HepG2 (cell line): ENCODE results near the gene RBCK1. TPM values are rescaled to one million over a fixed set of nuclear protein-coding genes. Genes with fewer than 3 reads are reported as not detected.
A peak's percentile ranks its signal among the peaks of the same experiment; 100 is the strongest.

Experiments used
- AGO1 ChIP-seq: fragments of 200-400 bp; formaldehyde crosslinking; IDR thresholded peaks from 2 replicates; pipeline ENCODE4 v1.6.1; 2017; ENCODE audit warnings: mild to moderate bottlenecking, low read depth, low read length, moderate library complexity; ENCODE audit not compliant: poor library complexity, severe bottlenecking
- CC2D1A ChIP-seq: sonication (generic); formaldehyde crosslinking; IDR thresholded peaks from 2 replicates; pipeline ENCODE4 v1.8.1; 2023; ENCODE audit warnings: mild to moderate bottlenecking, missing genetic modification reagents
- ELK4 ChIP-seq: sonication (generic); formaldehyde crosslinking; IDR thresholded peaks from 2 replicates; pipeline ENCODE4 v1.9.0; 2021; ENCODE audit warnings: missing genetic modification reagents, borderline replicate concordance
- FOSL1 ChIP-seq: sonication (generic); formaldehyde crosslinking; IDR thresholded peaks from 2 replicates; pipeline ENCODE4 v1.9.0; 2021; ENCODE audit warnings: missing genetic modification reagents, borderline replicate concordance
- LRRFIP1 ChIP-seq: sonication (generic); formaldehyde crosslinking; conservative IDR thresholded peaks from 2 replicates; pipeline ENCODE4 v1.4.0; 2020; ENCODE audit warnings: missing genetic modification reagents
- RFX1 ChIP-seq: fragments of 450-650 bp; IDR thresholded peaks from 2 replicates; pipeline ENCODE4 v1.6.1; 2017
- TRIM24 ChIP-seq: sonication (generic); formaldehyde crosslinking; IDR thresholded peaks from 2 replicates; pipeline ENCODE4 v1.8.0; 2022; ENCODE audit warnings: mild to moderate bottlenecking, missing genetic modification reagents
- ZBTB38 ChIP-seq: sonication (generic); formaldehyde crosslinking; IDR thresholded peaks from 2 replicates; pipeline ENCODE4 v1.5.1; 2020; ENCODE audit warnings: mild to moderate bottlenecking, missing genetic modification reagents
- ZNF280B ChIP-seq: sonication (generic); formaldehyde crosslinking; IDR thresholded peaks from 2 replicates; pipeline ENCODE4 v1.5.0; 2020; ENCODE audit warnings: missing genetic modification reagents, mild to moderate bottlenecking, borderline replicate concordance
- ZNF30 ChIP-seq: sonication (generic); formaldehyde crosslinking; IDR thresholded peaks from 2 replicates; pipeline ENCODE4 v1.5.0; 2020; ENCODE audit warnings: mild to moderate bottlenecking, missing genetic modification reagents
- ZNF577 ChIP-seq: sonication (generic); formaldehyde crosslinking; IDR thresholded peaks from 2 replicates; pipeline ENCODE4 v1.4.0; 2020; ENCODE audit warnings: mild to moderate bottlenecking, low read depth, missing genetic modification reagents, borderline replicate concordance
- ZNF773 ChIP-seq: sonication (generic); formaldehyde crosslinking; IDR thresholded peaks from 2 replicates; pipeline ENCODE4 v1.4.0; 2020; ENCODE audit warnings: missing genetic modification reagents, borderline replicate concordance
- polyA plus RNA-seq, 8 experiments: library from polyadenylated mRNA; depleted of rRNA in 3 of 8; stranded (reverse) in 7 of 8; unstranded in 1 of 8; fragments of >200 nt; fragmentation: Illumina TruSeq in 4 of 8; extraction: Trizol in 4 of 8; gene quantifications; 2 replicates each; pipeline versions ENCODE4 v1.2.1 to v1.2.3, GENCODE V29; 2011 to 2016; ENCODE audit warnings: low read depth in 4 of 8, missing spikeins in 1 of 8, mixed read lengths in 1 of 8; ENCODE audit not compliant: insufficient read depth in 1 of 8
- total RNA-seq, 5 experiments: library from RNA; depleted of rRNA; stranded (reverse); fragments of >200 nt; fragmentation: Illumina TruSeq; extraction: Trizol; gene quantifications; 2 replicates each; pipeline ENCODE4 v1.2.3, GENCODE V29; 2016; ENCODE audit warnings: low read depth in 1 of 5
- TF ChIP-seq, protein P1 (sequence below), 2 experiments: sonication (generic) in 1 of 2; formaldehyde crosslinking in 1 of 2; IDR thresholded peaks; 2 replicates each; pipeline versions ENCODE4 v1.4.0 to v1.6.1; 2016 to 2020; ENCODE audit warnings: borderline replicate concordance in 1 of 2, low read depth in 1 of 2, mild to moderate bottlenecking in 1 of 2, missing genetic modification reagents in 1 of 2
- TF ChIP-seq, protein P2 (sequence below): IDR thresholded peaks from 2 replicates; pipeline ENCODE4 v1.6.1; 2018; ENCODE audit warnings: missing genetic modification reagents, mild to moderate bottlenecking, missing compliant biosample characterization

RBCK1 gene
- total and polyA plus RNA-seq, 2 of the 13 experiments (the other 11 are each of a cell fraction or from before 2014, with no cell fraction given): 149 to 215 TPM

DNA sequence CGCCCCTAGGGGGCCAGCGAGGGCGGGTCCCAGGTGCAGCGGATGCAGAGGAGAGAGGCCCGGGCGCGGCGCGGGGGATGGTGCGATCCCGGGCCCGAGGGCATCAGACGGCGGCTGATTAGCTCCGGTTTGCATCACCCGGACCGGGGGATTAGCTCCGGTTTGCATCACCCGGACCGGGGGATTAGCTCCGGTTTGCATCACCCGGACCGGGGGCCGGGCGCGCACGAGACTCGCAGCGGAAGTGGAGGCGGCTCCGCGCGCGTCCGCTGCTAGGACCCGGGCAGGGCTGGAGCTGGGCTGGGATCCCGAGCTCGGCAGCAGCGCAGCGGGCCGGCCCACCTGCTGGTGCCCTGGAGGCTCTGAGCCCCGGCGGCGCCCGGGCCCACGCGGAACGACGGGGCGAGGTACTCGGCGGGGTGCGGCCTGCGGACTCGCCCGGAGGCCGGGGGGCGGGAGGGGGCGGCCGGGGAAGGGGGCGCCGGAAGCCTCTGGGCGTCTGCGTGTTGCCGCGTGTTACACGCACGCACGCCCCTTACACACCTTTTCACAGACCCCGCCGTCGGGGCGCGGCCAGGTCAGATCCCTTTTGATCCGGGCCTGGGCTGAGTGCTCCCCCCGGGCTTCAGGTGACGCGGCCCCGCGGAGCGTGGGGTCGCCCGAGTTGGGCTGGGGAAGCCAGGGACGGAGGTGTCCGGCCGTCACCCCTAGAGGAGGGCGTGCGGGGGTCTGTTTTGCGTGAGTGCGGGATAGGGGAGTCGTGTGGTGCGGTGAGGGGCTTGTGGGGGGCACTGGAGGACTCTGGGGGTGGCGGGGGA, 27.1 kb upstream of the RBCK1 start (continued):
- TF ChIP-seq, protein P1, sequence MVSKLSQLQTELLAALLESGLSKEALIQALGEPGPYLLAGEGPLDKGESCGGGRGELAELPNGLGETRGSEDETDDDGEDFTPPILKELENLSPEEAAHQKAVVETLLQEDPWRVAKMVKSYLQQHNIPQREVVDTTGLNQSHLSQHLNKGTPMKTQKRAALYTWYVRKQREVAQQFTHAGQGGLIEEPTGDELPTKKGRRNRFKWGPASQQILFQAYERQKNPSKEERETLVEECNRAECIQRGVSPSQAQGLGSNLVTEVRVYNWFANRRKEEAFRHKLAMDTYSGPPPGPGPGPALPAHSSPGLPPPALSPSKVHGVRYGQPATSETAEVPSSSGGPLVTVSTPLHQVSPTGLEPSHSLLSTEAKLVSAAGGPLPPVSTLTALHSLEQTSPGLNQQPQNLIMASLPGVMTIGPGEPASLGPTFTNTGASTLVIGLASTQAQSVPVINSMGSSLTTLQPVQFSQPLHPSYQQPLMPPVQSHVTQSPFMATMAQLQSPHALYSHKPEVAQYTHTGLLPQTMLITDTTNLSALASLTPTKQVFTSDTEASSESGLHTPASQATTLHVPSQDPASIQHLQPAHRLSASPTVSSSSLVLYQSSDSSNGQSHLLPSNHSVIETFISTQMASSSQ (IDR thresholded peaks at IDR 0.05; ENCODE audit: low read depth): no peak
- TF ChIP-seq, protein P1 (CRISPR knock-in tag; IDR thresholded peaks at IDR 0.05; ENCODE audit: borderline replicate concordance): peak; percentile 89
- TF ChIP-seq, protein P2, sequence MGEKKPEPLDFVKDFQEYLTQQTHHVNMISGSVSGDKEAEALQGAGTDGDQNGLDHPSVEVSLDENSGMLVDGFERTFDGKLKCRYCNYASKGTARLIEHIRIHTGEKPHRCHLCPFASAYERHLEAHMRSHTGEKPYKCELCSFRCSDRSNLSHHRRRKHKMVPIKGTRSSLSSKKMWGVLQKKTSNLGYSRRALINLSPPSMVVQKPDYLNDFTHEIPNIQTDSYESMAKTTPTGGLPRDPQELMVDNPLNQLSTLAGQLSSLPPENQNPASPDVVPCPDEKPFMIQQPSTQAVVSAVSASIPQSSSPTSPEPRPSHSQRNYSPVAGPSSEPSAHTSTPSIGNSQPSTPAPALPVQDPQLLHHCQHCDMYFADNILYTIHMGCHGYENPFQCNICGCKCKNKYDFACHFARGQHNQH (CRISPR knock-in tag): peak; percentile 83
- TF ChIP-seq RFX1: no peak
- 0 out of 2 replicates have a peak, but pooled peaks have one; percentile 87 for TF ChIP-seq ZNF30 (CRISPR knock-in tag)
- no peak for TF ChIP-seq CC2D1A (CRISPR knock-in tag)
- TF ChIP-seq AGO1: peak; percentile 81
- TF ChIP-seq LRRFIP1 (CRISPR knock-in tag): no peak
- TF ChIP-seq ZNF280B (CRISPR knock-in tag): peak; percentile 58; the same call in 1 of the 2 replicates
- TF ChIP-seq ELK4 (CRISPR knock-in tag): no peak
- 0 out of 2 replicates have a peak, but pooled peaks have one; percentile 57 for TF ChIP-seq ZBTB38 (CRISPR knock-in tag)
- 0 out of 2 replicates have a peak, but pooled peaks have one; percentile 38 for TF ChIP-seq FOSL1 (CRISPR knock-in tag)
- TF ChIP-seq ZNF773 (CRISPR knock-in tag): peak; percentile 44; the same call in 1 of the 2 replicates
- peak; percentile 89; the same call in 1 of the 2 replicates for TF ChIP-seq ZNF577 (CRISPR knock-in tag)
- no peak for TF ChIP-seq TRIM24 (CRISPR knock-in tag)
